GM19238 (cell line): ENCODE measurements around the gene NUDT3.
"Not testable (repeated sequence)": the region's sequence is repeated elsewhere in the genome, so short reads cannot be mapped to it uniquely, and the experiment has no call there.

ENCODE experiments used
- DNase-seq: peaks from one replicate; pipeline ENCODE4 v3.0.0; 2011; ENCODE audit warnings: low spot score; ENCODE audit not compliant: insufficient read length

NUDT3 gene

DNA sequence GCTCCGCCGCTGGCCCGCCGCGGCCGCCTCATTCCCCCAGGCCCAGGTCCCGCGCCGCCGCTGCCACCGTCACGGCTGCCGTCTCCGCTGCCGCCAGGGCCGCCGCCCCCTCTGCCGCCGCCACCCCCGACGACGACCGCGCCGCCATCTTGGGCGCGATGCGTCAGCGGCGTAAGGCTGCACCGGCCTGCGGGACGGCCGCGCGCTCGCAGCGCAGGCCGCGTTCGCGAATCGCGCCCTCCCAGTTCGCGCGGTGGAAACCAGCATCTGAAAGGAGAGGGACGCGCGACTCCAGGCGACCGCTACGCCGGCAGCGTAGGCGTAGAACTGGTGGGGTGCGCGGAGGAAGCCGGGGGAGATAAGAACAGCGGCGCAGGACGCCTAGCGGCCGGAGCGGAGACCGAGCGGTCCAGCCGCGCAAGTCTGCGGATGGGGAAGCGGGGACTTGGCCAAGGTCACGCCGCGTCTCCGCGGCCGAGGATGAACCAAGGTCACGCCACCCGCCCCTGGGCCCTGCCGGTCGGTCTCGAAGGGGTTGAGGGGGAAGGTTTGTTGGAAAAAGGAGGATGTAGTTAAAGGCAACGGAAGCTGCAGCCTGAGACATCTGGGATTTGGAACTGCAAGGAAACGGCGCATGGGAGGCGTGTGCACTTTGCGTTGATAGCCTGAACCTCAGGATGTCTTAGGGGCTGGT lies at the start of gene NUDT3:
NUDT3 (minus strand) TSS at position 173 of the 694 bp plus-strand sequence. CDS start 307 bp downstream, outside the sequence.
- DNase-seq = peak; percentile 89

DNA sequence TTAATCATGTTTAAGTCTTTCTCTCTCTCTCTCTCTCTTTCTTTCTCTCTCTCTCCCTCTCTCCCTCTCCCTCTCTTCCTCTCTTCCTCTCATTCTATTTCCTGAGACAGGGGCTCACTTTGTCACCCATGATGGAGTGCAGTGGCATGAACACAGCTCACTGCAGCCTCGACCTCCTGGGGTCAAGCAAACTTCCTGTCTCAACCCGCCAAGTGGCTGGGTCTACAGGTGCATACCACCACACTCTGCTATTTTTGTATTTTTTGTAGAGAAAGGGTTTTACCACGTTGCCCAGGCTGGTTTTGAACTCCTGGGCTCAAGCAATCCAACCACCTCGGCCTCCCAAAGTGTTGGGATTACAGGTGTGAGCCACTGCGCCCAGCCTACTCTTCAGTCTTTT lies 49.1 kb upstream of the NUDT3 start:
- no peak for DNase-seq

DNA sequence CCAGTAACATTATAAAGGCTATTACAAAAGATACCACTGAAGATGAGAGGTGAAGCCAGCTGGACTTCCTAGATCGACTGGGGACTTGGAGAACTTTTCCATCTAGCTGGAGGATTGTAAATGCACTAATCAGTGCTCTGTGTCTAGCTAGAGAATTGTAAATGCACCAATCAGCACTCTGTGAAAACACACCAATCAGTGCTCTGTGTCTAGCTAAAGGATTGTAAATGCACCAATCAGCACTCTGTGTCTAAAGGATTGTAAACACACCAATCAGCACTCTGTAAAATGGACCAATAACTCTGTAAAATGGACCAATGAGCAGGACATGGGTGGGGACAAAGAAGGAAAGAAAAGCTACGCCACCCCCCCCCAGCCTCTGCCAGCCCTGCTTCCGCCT lies 47.0 kb upstream of the NUDT3 start:
- no peak for DNase-seq

DNA sequence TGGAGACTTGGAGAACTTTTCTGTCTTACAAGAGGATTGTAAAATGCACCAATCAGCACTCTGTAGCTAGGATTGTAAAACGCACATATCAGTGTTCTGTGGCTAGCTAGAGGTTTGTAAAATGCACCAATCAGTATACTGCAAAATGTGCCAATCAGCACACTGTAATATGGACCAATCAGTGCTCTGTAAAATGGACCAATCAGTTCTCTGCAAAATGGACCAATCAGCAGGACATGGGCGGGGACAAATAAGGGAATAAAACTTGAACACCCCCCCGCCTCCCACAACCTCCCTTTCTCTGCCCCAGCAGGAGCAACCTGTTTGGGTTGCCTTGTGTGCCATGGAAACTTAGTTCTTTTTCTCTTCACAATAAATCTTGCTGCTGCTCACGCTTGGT lies 46.2 kb upstream of the NUDT3 start:
- no peak for DNase-seq

DNA sequence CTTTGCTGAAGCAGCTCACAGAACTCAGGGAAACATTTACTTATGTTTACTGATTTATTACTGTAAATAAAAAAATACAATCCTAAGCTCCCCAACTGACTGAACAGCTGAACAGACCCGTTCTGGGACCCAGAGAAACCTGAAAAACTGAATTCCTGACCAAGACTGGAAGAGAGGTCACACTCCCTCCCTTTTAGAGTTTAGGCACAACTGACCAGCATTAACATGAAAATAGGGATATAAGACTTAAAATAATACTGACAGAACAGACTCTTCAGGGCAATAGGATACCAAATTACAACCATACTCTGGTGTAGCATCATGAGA lies 45.1 kb upstream of the NUDT3 start:
- no peak for DNase-seq

DNA sequence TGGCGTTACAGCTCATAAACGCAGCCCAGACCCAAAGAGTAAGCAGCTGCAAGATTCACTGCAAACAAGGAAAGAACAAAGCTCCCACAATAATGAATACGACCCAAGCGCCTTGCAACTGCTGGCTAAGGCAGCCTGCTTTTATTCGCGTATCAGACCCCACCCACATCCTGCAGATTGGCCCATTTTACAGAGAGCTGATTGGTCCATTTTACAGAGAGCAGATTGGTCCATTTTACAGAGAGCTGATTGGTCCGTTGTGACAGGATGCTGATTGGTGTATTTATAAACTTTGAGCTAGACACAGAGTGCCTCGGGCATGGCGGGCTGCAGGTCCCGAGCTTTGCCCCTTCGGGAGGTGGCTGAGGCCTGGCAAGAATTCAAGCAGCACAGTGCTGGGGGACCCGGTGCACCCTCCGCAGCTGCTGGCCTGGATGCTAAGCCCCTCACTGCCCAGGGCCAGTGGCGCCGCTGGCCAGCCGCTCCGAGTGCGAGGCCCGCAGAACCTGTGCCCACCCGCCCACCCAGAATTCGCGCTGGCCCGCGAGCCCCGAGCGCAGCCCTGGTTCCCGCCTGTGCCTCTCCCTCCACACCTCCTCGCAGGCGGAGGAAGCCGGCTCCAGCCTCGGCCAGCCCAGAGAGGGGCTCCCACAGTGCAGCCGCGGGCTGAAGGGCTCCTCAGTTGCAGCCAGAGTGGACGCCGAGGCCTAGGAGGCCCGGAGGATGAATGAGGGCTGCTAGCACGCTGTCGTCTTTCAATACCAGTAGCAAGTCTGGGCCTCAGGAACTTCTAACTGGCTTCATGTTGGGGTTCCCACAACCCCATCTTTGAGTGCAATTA lies 44.6 kb upstream of the NUDT3 start:
- no peak for DNase-seq

DNA sequence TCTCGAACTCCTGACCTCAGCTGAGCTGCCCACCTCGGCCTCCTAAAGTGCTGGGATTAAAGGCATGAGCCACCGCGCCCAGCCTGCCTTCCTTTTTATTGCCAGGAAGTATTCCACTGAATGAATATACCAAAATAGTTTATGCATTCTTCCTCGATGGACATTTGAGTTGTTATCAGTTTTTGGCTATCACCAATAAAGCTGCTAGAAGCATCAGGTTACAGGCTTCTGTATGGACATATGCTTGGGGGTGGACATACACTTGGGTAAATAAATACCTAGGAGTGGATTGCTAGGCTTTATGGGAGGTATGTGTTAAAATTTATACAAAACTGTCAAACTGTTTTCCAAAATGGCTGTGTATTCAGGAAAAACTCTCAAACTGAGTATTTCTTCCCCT lies 43.4 kb upstream of the NUDT3 start:
- no peak for DNase-seq

DNA sequence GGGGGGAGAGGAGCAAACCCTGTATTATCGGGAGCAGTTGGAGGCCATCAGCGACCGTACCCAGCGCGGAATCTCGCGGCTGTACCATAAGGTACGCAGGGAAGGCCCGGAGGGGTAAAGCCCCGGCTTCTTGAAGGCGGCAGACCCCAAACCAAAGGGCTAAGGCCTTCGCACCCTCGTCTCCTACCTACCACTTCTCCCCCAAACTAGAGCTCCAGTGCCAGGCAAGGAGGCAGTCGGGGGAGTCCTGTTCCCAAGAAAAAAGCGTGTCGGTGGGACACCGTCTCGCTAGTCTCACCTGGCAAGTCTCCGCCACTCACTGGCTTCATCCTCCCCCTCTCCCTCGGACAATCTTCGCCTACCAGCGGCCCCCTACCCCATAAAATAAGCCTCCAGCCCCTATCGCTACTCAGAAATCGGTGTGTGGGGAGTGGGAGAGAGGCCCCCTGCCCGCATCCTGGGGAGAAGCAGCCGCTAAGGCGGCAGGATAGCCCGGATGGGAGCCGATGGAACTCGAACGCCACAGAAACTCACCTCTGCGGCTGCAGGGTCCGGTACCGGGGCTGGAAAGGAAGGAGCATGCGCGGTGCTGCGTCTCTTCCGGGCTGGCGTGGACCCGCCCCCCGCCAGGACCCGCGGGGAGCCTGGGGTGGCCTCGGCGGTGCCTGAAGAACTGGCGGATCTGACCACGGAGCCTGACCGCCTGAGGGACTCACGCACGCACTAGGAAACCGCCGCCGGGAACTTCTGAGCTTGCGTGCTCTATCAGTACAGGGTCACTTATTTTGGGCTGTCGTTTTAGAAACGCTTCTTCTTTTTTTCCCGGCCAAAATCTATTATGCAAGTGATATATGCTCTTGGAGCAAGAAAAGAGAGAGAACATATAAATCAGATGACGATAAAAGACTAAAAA lies 33.3 kb upstream of the NUDT3 start, which contains the start of gene RPS10:
RPS10 (minus strand) TSS at position 572 of the 913 bp plus-strand sequence. CDS start 848 bp downstream, outside the sequence.
- peak; percentile 96 for DNase-seq

DNA sequence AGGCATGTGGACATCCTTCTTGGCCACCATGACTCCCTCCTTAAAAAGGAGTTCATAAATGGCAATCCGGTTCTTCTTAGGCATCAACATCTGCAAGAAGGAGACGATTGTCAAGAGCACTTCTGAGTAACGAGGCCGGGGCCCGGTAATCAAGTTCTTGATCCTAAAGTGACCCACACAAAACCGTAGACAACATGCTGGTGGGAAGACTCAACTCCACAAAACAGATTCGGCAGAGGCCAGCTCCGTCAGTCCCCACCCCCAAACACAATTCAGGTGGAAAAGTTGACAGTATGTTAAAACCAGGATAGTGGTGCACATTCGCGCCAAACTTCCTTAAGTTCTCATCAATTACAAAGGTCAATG lies 32.6 kb upstream of the NUDT3 start:
- no peak for DNase-seq

DNA sequence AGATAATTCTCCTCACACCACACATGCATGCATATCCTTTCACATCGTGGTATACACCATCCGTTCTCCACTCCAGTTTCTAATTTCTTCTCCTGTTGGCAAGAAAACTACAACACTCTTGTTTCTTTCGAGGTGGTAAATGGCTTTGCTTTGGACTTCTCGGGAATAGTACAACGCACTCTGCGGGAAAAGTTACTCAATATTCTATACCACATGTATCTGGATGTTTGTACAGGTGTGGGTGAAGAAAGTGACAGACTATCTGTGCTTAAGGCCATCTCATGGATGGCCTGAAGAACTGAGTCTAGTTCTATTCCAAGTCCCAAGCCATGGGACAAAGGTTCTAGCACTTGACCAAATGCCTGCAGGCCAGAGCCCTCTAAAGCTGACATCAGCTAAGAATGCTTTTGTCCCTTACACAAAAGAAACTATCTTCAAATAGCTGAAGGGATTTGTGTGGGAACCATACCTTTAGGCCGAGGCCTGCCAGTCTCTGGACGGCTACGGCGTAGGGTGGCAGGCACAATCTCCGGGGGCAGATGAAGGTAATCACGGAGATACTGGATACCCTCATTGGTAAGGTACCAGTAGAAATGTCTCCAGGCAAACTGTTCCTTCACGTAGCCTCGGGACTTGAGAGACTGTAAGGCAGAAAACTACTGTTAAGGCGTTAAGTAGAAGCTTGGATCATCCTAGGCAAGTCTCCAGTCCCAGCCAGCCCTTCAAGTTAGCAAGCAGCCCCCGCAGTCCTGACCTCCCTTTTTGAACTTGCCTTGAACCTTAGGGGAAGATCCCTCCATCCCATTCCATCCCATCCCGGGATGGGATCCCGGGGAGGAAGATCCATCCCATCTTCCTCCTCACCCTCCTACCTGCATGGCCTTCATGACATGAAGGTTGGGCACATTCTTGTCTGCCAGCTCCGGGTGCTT lies 32.0 kb upstream of the NUDT3 start:
- no peak for DNase-seq

DNA sequence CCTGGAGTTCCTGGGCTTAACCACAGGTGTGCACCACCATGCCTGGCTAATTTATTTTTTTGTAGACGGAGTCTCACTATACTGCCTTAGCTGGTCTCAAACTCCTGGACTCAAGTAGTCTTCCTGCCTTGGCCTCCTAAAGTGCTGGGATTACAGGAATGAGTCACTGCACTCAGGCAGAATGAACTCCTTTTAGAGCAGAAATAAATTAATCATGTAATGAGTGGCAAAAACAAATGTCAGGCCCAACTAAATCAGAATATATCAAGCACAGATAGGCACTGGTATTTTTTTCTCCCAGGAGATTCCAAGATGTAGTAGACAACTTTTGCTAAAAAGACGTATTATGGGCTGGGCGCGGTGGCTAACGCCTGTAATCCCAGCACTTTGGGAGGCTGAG lies 30.8 kb upstream of the NUDT3 start:
- no peak for DNase-seq

DNA sequence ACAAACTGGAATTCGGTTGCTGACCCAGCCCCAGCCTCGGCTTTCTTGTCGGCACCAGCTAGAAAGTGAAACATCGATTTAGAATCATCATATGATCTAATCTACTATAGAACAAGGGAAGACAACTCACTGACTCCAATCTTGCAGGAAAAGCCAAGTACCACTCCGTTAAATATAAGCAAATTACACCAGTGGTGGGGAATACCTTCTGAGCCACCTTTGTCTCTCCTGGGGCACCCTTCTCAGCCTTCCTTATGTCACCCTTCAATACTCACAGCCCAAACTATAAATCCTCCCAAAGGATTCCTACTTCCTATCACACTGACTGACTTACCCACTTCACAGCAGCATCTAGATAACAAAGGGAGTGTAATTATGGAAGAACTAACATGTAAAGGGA lies 25.9 kb upstream of the NUDT3 start:
- DNase-seq = no peak

DNA sequence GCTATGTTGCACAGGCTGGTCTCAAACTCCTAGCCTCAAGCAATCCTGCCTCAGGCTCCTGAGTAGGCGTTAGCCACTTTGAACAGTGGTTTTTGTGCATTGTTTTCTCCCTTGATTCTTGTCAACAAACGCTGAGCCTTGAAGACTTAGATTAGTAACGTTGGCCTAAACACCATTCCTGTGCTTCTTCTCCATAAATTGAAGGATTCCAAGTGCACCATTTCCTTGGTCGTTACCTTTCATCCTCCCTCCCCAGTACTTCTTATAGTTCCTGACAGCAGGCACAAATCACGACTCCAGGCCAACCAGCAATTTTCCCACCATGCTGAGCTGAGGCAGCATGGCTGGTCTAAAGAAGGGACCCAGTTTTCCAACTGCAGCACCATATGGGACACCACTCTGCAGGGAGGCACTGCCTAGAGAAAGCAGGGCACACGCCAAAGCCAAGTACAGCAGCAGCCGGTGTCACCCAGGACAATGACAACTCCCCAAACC lies 24.5 kb upstream of the NUDT3 start:
- no peak for DNase-seq

DNA sequence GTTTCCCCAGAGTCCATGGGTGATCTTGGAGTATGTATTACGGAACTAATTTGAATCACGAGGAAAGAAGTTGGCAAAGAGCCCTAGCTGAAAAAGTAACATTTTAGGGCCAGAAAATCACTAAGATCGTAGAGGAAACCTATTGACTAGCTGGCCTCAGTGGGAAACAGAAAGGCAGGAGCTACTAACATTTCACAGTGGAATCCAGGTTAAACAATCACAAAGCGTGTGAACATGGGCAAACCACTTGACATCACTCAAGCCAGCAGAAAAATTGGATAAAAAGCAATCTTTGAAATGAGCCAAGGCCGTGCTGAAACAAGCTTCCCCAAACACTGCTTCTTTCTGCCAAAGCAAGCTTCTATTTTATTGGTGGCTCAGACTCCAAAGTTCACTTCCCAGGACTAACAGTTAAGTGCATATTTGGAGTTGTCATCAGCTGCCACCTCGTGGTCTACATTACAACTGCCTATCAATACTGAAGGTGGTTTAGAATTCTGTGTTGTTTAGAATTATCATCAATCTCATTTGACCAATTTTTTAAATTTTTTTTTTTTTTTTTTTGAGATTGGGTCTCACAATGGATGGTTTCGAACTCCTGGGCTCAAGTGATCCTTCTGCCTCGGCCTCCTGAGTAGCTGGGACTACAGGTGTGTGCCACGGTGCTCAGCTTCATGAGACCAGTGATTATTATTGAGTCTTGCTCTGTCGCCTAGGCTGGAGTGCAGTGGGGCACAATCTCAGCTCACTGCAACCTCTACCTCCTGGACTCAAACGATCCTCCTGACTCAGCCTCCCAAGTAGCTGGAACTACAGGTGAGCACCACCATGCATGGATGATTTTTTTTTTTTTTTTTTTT lies 22.8 kb upstream of the NUDT3 start:
- no peak for DNase-seq

DNA sequence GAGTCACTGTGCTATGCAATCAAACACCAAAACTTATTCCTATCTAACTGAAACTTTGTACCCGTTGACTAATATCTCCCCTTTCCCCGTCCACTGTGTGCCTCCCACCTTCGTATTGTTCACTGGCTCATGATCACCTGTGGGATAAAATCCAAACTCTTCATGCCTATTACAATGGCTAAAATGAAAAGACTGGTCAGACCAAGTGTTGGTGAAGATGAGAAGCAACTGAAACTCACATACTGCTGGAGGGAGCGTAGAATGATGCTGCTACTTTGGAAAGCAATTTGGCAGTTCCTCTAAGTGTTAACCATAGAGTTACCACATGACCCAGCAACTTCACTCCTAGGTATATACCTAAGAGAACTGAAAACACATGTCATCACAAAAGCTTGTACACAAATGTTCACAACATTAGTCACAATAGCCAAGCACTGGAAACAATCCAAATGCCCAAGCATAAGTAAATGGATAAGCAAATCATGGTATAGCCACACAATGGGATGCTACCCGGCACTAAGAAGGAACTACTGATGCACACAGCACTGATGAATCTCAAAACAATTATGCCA lies 20.3 kb upstream of the NUDT3 start:
- DNase-seq = no peak

DNA sequence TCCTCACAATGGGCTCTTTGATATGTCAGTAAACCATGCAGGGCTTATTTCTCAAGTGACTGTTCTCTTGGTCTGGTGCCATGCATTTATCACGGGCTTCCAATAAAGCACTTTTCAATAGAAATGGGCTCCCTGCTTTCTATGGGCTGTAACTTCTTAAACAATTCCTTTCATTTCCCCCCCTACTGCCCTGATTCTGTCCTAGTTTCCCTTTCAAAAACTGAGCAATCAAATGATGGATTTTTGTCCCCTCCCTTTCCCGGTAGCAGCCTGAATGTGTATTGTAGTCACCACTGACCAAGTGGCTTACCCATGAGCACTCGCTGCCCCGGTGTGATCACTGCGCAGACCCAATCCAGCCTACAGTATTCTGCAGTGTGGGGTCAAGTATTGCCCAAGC lies 19.5 kb upstream of the NUDT3 start:
- no peak for DNase-seq

DNA sequence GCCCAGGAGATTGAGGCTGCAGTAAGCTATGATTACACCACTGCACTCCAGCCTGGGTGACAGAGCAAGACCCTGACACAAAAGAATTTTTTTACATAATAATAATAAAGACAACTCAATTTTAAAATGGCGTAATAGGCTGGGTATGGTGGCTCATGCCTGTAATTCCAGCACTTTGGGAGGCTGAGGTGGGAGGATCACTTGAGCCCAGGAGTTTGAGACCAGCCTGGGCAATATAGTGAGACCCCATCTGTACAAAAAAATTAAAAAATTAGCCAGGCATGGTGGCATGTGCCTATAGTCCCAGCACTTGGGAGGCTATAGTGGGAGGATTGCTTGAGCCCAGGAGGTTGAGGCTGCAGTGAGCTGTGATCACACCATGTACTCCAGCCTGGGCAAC lies 15.4 kb upstream of the NUDT3 start:
- DNase-seq = not testable (repeated sequence)

DNA sequence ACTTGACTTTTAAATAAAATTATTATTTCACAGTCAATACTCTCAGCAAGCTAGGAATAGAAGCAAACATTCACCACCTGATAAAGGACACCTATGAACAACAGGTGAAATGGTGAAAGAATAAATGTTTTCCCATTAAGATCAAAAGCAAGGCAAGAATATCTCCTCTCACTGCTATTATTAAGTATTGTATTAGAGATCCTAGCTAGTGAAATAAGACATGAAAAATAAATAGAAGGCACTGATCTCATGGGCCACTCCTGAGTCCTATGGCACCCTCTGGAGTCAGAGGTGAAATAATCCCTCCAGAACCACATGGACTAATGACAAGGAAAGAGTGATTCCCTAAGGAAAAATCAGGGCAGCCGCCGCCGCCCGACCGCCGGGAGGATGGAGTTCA lies 4.0 kb upstream of the NUDT3 start:
- no peak for DNase-seq

DNA sequence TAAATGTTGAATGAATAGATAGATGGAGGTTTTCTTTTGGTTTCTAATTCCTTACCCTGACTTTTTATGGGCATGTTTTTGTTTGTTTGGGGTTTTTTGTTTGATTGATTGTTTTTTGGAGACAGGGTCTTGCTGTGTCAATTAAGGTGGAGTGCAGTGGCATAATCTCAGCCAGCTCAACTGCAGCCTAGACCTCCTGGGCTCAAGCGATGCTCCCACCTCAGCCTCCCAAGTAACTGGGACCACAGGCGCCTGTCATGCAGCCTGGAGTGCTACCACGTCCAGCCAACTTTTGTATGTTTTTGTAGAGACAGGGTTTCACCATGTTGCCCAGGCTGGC lies 1.5 kb upstream of the NUDT3 start:
- DNase-seq = no peak
